Loucy (cell line): ENCODE measurements around the gene RCN1.

Source experiments
- EZH2phosphoT487 ChIP-seq: fragments of 200-600 bp; IDR thresholded peaks from 2 replicates; pipeline ENCODE4 v1.6.1; 2018; ENCODE audit warnings: antibody characterized with exemption, mild to moderate bottlenecking, moderate library complexity, borderline replicate concordance
- TF ChIP-seq, protein P1 (sequence below): fragments of 200-600 bp; sonication (generic); conservative IDR thresholded peaks from 2 replicates; pipeline ENCODE4 v1.5.1; 2014; ENCODE audit warnings: mild to moderate bottlenecking, antibody characterized with exemption, low read length

- TF ChIP-seq, protein P1, sequence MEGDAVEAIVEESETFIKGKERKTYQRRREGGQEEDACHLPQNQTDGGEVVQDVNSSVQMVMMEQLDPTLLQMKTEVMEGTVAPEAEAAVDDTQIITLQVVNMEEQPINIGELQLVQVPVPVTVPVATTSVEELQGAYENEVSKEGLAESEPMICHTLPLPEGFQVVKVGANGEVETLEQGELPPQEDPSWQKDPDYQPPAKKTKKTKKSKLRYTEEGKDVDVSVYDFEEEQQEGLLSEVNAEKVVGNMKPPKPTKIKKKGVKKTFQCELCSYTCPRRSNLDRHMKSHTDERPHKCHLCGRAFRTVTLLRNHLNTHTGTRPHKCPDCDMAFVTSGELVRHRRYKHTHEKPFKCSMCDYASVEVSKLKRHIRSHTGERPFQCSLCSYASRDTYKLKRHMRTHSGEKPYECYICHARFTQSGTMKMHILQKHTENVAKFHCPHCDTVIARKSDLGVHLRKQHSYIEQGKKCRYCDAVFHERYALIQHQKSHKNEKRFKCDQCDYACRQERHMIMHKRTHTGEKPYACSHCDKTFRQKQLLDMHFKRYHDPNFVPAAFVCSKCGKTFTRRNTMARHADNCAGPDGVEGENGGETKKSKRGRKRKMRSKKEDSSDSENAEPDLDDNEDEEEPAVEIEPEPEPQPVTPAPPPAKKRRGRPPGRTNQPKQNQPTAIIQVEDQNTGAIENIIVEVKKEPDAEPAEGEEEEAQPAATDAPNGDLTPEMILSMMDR = no peak
- TF ChIP-seq EZH2phosphoT487 = no peak
Measured at GRCh38 chr11:32109138-32109537, 18.3 kb downstream of the RCN1 start.
